ENCODE measurements around the gene RHOD. TPM values are rescaled to one million over a fixed set of nuclear protein-coding genes. Genes with fewer than 3 reads are reported as not detected.

The RHOD gene
- total and polyA plus RNA-seq, 10 of the 15 experiments (the other 5 are each of a cell fraction or from before 2014, with no cell fraction given), result 0.15 to 2.6 (median 1.9) TPM; not detected in 2

DNA sequence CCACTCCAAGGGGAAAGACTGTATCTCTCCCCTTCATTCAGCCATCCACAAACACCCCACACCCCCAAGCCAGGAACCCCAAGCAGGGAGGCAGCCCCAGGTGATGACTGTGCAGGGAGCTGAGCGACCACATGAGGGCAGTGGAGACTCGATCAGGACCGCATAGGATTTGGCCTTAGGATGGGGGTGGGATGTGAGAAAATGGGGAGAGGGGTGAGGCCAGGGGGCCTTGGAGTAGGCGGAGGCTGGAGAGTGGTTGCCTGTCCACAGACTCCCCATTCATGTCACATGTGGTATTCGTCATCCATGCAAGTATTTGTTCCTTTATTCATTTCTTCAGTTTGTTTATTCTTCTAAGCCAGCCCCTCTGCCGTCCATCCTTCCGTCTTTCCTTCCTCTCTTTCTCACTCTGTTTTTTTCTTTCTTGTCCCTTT is 2.7 kb upstream of the RHOD start:
- in situ Hi-C loops (cut with MboI) (no loop called here), intact Hi-C loops (cut with micrococcal nuclease; ENCODE audit: unreplicated experiment) (no loop called here)
- no peak overlapping the region for H3K4me3 ChIP-seq
- TF ChIP-seq CREB1 (IDR thresholded peaks at IDR 0.05; ENCODE audit: low read depth) (peak; percentile 53; the same call in 1 of the 2 replicates), SMC3 (IDR thresholded peaks at IDR 0.05; ENCODE audit: borderline replicate concordance, low read length) (peak; percentile 37; the same call in 1 of the 2 replicates), IRF4 (IDR thresholded peaks at IDR 0.05; ENCODE audit: low read depth, low read length) (0 out of 2 replicates have a peak, but pooled peaks have one; percentile 38), MTA2 (IDR thresholded peaks at IDR 0.05; ENCODE audit: low read depth) (no peak), YY1 (IDR thresholded peaks at IDR 0.05; ENCODE audit: low read depth, low read length) (peak; percentile 59; the same call in 1 of the 2 replicates), RUNX3 (IDR thresholded peaks at IDR 0.05; ENCODE audit: low read length) (0 out of 2 replicates have a peak, but pooled peaks have one; percentile 20), BRCA1 (IDR thresholded peaks at IDR 0.05; ENCODE audit: low read depth, low read length) (no peak), RAD21 (IDR thresholded peaks at IDR 0.05; ENCODE audit: insufficient read depth, low read depth, low read length) (peak; percentile 87), CREM (IDR thresholded peaks at IDR 0.05; ENCODE audit: low read depth) (peak; percentile 58; the same call in 1 of the 2 replicates), DPF2 (IDR thresholded peaks at IDR 0.05) (no peak)
- TF ChIP-seq, protein P1, sequence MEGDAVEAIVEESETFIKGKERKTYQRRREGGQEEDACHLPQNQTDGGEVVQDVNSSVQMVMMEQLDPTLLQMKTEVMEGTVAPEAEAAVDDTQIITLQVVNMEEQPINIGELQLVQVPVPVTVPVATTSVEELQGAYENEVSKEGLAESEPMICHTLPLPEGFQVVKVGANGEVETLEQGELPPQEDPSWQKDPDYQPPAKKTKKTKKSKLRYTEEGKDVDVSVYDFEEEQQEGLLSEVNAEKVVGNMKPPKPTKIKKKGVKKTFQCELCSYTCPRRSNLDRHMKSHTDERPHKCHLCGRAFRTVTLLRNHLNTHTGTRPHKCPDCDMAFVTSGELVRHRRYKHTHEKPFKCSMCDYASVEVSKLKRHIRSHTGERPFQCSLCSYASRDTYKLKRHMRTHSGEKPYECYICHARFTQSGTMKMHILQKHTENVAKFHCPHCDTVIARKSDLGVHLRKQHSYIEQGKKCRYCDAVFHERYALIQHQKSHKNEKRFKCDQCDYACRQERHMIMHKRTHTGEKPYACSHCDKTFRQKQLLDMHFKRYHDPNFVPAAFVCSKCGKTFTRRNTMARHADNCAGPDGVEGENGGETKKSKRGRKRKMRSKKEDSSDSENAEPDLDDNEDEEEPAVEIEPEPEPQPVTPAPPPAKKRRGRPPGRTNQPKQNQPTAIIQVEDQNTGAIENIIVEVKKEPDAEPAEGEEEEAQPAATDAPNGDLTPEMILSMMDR (IDR thresholded peaks at IDR 0.05 in 2 of 3, conservative IDR thresholded peaks at IDR 0.05 in 1 of 3; ENCODE audit: control insufficient read depth in 2 of 3, extremely low read depth in 1 of 3, insufficient read depth in 1 of 3, low read depth in 3 of 3, low read length in 3 of 3), result peak; percentile 73 to 89 (median 80)
- no TSS peak for BruUV-seq (replicated peaks)
- FAIRE-seq (peak; percentile 75), DNase-seq (ENCODE audit: low read depth, low spot score) (no peak), ATAC-seq (peak; percentile 90)
- H3K36me3 ChIP-seq (ENCODE audit: control insufficient read depth in 2 of 2, insufficient read depth in 2 of 2, low read length in 1 of 2), result no peaks in the 10 kb centered on the region
- no peak overlapping the region for H3K9ac ChIP-seq (ENCODE audit: control insufficient read depth, insufficient read depth, low read length)
- ChIA-PET POLR2A (no interaction called here), CTCF (interaction anchor here (0.6 to 5.9 kb wide), 11 partner anchors 12 to 328 kb away, joined by 3 to 55 read pairs (median 4); no protein-coding TSS in a partner anchor), RAD21 (ENCODE audit: unreplicated experiment) (interaction anchor here (0.8 to 1.5 kb wide), 3 partner anchors 52 to 298 kb away, joined by 3 read pairs; no protein-coding TSS in a partner anchor), SMC1A (ENCODE audit: uncharacterized antibody, unreplicated experiment) (interaction anchor here (0.8 kb wide), 1 partner anchor 21 kb away, joined by 3 read pairs; no protein-coding TSS in a partner anchor)
- no peaks in the 10 kb centered on the region for H3K79me2 ChIP-seq (ENCODE audit: control insufficient read depth, insufficient read depth, low read length)
- no peaks in the 10 kb centered on the region for H4K20me1 ChIP-seq (ENCODE audit: control insufficient read depth, insufficient read depth)
- H3K4me1 ChIP-seq (ENCODE audit: control insufficient read depth, insufficient read depth, low read length), result peaks cover 10% of the 10 kb centered on the region
- H2AFZ ChIP-seq (ENCODE audit: control insufficient read depth, low read depth, low read length), result no peak overlapping the region
- H3K27me3 ChIP-seq (replicated peaks in 1 of 2; ENCODE audit: control insufficient read depth in 2 of 2, insufficient read depth in 2 of 2, low read length in 1 of 2), result no peaks in the 10 kb centered on the region
- H3K4me2 ChIP-seq (ENCODE audit: control insufficient read depth, insufficient read depth), result no peak overlapping the region
- no peak overlapping the region for H3K27ac ChIP-seq (ENCODE audit: control insufficient read depth, insufficient read depth)
- H3K9me3 ChIP-seq (replicated peaks; ENCODE audit: control insufficient read depth, insufficient read depth, low read length), result no peaks in the 10 kb centered on the region
- WGBS (ENCODE audit: insufficient coverage, insufficient replicate concordance, low lambda C conversion rate, missing lambda C conversion rate), result 17% methylated on average over 7 of the region's 7 CpGs
